HG03135 (cell line): Measurements from ENCODE around the gene SGMS1.
A peak's percentile ranks its signal among the peaks of the same experiment; 100 is the strongest.
"Not testable (repeated sequence)": the region's sequence is repeated elsewhere in the genome, so short reads cannot be mapped to it uniquely, and the experiment has no call there.

Experiments
- ATAC-seq: cut with Tn5 transposase; IDR thresholded peaks from one replicate; pipeline ENCODE4 v1.9.1; 2021; ENCODE audit warnings: mild to moderate bottlenecking, moderate library complexity; ENCODE audit not compliant: unreplicated experiment

The SGMS1 gene

DNA sequence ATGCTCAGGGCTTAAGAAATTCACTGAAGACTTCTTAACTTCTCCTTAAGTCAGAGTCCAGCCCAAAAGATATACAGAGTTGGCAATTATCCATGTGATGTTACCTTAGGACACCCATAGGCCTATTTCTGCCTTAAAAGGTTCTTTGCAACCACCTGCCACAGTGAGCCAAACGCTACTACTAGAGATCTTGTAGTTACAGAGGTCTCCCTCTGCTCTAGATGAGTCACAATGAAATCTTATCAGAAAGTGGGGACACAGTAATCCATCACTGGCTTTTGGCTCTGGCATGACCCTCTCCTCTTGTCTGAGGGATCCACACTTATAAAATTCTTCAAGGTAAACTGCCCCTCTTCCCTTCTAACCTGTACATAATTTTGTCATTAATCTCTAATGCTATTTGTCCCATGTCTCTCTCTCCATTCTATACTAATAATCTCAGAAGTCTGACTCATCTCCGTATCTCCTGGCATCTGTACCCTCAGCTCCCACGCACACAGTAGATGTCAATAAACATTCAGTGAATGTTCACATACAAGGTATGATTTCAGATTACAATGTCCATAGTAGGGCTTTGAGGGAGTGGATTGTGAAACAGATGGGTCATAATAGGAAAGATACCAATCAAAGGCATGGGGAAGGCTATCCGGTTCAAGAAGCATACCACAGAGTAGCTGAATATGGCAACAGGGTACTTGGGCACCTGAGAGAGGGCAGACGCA lies 112.1 kb downstream of the SGMS1 start:
- ATAC-seq, result peak; percentile 25

- no peak for ATAC-seq
Observed at GRCh38 chr10:50510517-50511473, 113.0 kb downstream of the SGMS1 start.

DNA sequence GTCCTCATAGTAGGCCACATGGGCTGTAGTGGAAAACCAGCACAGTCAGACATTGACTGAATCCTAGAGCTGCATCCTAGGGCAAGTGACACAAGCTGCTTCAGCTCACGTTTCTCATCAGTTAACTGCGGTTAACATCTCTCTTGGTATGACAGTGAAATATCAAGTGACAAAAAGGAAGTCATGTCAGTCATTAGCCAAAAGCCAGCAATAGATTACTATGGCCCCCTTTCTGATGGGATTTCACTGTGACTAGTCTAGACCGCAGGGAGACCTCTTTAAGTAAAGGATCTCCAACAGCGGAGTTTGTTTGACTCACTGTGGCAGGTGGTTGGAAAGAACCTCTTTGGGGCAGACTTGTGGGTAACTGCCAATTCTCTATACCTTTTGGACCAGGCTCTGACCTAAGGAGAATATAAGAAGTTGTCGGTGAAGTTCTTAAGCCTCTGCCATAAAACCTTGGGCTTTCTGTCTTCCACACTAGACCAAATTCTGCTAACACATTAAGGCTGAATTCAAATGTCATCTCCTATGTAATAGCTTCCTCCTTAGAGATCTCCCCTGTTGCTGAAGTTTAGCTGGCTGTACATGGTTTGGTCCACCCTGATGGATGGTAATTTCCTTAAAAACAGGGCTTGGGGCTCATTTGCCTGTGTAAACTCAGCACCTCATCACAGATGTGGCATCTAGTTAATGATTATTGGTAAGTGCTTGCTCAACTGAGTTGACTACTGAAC lies 115.3 kb downstream of the SGMS1 start:
- peak; percentile 67 for ATAC-seq

- no peak for ATAC-seq
Observed at GRCh38 chr10:50506861-50507573, 116.7 kb downstream of the SGMS1 start.

GRCh38 chr10:50504389-50504788 lies 119.4 kb downstream of the SGMS1 start:
- ATAC-seq, result no peak

- no peak for ATAC-seq
Observed at GRCh38 chr10:50503661-50504320, 120.0 kb downstream of the SGMS1 start.

- ATAC-seq, result not testable (repeated sequence)
Observed at GRCh38 chr10:50503156-50503555, 120.6 kb downstream of the SGMS1 start.

DNA sequence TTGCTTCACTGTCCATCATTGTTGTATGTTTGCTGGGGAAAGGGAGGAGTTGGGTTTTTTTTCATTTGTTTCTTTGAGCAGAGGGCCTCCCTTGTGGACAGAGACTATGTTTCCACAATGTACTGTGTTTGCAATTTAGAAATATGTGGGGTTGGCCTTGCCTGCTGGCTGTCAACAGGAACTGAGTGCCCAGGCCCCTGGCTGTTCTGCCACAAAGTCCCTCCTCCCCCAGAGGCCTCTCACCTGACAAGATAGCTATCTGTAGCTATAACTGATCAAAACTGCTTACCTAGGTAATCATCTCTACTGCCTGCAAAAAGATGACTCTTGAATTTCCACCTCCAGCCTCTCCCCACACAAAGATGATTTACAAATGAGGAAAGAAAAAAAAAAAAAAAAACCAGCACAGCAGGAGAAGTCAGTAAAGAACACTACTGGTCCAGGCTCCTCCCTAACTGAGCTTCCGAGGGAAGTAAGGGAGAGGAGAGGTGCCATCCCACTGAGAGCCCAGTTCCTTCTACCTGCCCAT lies 121.8 kb downstream of the SGMS1 start:
- ATAC-seq, result no peak

DNA sequence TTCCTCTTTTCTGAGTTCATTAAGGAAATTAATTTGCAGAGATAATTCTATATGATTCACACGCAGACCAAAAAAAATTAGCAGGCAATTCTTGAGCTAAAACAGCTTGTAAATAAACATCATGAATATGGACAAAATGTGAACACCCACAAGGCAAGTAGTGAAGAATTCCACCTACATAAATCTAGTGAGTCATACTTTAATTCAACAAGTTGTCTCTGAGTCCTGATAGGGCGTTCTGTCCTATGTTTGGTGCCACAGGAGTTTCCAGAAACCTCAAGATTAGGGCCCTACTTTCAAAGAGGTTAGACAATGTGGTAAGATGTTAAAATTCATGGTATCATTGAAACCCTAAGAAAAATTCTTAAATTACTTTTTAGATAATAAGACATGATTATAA lies 122.3 kb downstream of the SGMS1 start:
- no peak for ATAC-seq

GRCh38 chr10:50498465-50498864 lies 125.3 kb downstream of the SGMS1 start:
- ATAC-seq, result no peak

GRCh38 chr10:50497758-50498157 lies 126.0 kb downstream of the SGMS1 start:
- peak; percentile 80 for ATAC-seq

GRCh38 chr10:50496228-50496627 lies 127.5 kb downstream of the SGMS1 start:
- no peak for ATAC-seq

GRCh38 chr10:50490241-50490640 lies 133.5 kb downstream of the SGMS1 start:
- ATAC-seq, result no peak

- ATAC-seq, result not testable (repeated sequence)
Observed at GRCh38 chr10:50484550-50484949, 139.2 kb downstream of the SGMS1 start.

DNA sequence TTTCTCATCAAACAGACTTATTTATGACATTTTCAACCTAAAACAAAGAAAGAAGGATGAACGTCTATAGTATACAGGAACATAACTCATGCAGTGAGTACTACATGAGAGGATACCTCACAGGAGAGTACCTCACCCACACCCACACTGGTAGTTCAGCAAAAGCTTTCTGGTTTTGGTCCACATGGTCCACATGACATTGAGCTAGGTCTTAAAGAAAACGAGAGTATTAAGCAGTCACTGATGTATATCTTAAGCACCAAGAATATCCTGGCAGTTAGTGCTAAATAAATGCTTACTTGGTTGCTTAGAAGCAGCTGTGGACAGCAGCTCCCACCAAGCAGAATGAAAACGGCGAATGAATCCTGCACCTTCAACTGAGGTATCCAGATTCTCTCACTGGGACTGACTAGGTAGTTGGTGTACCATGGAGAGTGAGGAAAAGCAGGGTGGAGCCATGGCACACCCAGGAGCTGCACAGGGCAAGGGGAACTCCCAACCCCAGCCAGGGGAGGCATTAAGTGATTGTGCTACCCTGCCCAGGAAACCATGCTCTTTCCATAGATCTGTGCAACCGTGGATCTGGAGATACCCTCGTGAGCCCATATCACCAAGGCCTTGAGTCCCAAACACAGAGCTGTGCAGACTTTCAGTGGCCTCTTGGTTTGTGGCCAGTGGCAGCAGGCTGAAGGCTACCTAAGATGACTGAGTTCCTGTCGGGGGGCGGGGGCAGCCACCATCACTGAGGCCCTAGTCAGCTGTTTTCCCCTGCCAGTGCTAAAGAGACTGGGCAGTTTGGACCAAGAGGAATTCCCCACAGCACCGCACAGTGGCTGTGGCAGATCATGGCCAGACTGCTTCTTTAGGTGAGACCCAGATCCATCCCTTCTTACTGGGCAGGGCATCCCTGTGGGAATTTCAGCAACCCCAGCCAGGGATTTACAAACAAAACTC lies 143.4 kb downstream of the SGMS1 start:
- ATAC-seq, result no peak

DNA sequence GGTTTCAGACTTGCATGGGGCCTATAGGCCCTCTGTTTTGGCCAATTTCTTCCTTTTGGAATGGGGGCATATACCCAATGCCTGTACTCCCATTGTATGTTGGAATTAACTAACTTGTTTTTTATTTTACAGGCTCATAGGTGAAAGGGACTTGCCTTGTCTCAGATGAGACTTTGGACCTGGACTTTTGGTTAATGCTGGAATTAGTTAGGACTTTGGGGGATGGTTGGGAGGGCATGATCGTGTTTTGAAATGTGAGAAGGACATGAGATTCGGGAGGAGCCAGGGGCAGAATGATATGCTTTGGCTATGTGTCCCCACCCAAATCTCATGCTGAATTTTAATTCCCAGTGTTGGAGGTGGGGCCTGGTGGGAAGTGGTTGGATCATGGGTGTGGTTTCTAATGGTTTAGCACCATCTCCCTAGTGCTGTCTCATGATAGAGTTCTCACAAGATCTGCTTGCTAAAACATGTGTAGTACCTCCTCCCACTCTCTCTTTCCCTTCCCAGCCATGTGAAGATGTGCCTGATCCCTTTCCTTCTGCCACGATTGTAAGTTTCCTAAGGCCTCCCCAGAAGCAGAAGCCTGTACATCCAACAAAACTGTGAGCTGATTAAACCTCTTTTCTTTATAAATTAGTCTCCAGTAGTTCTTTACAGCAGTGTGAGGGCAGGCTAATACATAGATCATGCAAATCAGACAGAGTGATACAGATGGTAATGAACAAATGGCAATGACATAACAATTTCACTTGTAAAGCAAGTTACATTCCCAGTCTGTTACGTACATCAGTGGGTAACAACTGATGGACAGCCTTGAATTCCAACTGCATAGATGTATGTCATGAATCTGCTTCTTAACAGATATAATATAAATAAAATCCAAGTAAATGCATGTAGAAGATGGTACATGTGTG lies 146.2 kb downstream of the SGMS1 start:
- ATAC-seq, result no peak

- ATAC-seq, result no peak
Observed at GRCh38 chr10:50473756-50474155, 150.0 kb downstream of the SGMS1 start.

GRCh38 chr10:50472914-50473313 lies 150.8 kb downstream of the SGMS1 start:
- no peak for ATAC-seq
